Suprapubic skin (tissue), 4 donors: ENCODE data around the gene GAS6.

Source experiments
- CTCF ChIP-seq, 2 donors: fragments of 200-600 bp in 1 of 2; fragments of 450-650 bp in 1 of 2; sonication (generic) in 1 of 2; IDR thresholded peaks; one replicate each; pipeline ENCODE4 v1.5.1; 2016 to 2019; ENCODE audit warnings: antibody characterized with exemption in 2 of 2, mild to moderate bottlenecking in 1 of 2, moderate library complexity in 1 of 2
- EP300 ChIP-seq: sonication (generic); formaldehyde crosslinking; IDR thresholded peaks from one replicate; pipeline ENCODE4 v1.6.1; 2017; ENCODE audit warnings: antibody characterized with exemption
- POLR2A ChIP-seq, 2 donors: fragments of 450-650 bp; IDR thresholded peaks; one replicate each; pipeline ENCODE4 v1.6.1; 2017; ENCODE audit warnings: antibody characterized with exemption in 2 of 2, mild to moderate bottlenecking in 2 of 2, moderate library complexity in 2 of 2
- POLR2AphosphoS5 ChIP-seq, 3 donors: sonication (generic); formaldehyde crosslinking; IDR thresholded peaks; one replicate each; pipeline ENCODE4 v1.6.1; 2017; ENCODE audit warnings: antibody characterized with exemption in 3 of 3

DNA sequence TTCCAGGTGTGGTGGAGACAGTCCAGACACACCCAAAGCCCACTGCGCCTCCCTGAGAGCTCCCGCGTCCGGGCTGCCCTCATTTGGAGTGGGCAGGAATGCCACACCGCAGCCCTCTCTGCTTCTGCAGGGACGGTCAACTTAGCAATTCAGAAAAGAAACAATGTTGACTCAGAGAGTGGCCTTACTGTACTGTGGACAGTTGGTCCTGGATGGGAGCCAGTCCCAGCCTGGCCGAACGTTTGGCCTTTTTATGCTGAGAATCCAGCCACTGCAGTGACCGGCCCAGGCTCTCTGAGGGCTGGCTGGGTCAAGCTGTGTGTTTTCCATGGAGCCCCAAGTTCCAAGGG, 7.2 kb downstream of the GAS6 start:
- TF ChIP-seq CTCF (IDR thresholded peaks at IDR 0.05) (no peak), POLR2A (IDR thresholded peaks at IDR 0.05) (no peak), EP300 (no peak), POLR2AphosphoS5 (IDR thresholded peaks at IDR 0.05) (no peak)
